GM20000 (cell line): ENCODE data around the gene LZIC.

Experiments used
- DNase-seq: peaks from one replicate; pipeline ENCODE4 v3.0.0; 2012; ENCODE audit warnings: low spot score
- TF ChIP-seq, protein P1 (sequence below): IDR thresholded peaks from 2 replicates; pipeline ENCODE4 v1.5.1; 2012; ENCODE audit warnings: mild to moderate bottlenecking, control low read depth; ENCODE audit errors: extremely low read depth, missing control alignments

The LZIC gene

DNA sequence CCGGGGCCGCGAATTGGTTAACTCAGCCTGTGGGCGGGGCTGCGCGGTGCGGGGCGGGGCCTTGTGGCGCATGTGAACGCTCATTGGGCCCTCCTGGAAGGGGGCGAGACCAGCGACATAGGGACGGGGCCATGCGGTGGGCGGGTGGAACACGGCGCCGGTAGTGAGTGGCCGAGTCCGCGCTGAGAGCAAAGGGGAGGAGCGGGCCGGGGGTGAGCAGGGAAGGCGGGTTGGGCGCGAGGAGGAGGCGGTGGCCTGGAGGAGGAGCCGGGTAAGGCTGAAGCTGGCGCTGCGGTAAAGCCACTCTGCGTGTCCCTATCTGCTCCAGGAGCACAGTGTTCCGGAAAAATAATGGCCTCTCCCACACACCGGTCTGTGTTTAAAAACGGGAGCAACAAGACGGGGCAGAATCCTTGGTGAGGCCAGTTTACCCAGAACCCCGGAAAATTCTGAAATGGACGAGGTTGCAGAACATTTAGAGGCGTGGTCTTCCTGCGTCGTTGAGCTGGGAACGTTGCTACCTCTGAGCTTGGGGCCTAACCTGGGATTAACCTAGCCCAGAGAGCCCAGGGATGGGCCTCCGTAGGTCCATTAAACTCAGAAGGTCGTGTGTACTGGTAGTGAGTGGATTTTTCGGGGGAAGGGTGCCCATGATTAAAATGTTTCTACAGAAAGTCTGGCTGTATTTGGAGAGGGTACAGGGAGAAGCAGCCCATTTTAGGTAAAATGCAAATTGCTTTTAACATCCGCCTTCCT lies 32.6 kb downstream of the LZIC start:
- TF ChIP-seq, protein P1, sequence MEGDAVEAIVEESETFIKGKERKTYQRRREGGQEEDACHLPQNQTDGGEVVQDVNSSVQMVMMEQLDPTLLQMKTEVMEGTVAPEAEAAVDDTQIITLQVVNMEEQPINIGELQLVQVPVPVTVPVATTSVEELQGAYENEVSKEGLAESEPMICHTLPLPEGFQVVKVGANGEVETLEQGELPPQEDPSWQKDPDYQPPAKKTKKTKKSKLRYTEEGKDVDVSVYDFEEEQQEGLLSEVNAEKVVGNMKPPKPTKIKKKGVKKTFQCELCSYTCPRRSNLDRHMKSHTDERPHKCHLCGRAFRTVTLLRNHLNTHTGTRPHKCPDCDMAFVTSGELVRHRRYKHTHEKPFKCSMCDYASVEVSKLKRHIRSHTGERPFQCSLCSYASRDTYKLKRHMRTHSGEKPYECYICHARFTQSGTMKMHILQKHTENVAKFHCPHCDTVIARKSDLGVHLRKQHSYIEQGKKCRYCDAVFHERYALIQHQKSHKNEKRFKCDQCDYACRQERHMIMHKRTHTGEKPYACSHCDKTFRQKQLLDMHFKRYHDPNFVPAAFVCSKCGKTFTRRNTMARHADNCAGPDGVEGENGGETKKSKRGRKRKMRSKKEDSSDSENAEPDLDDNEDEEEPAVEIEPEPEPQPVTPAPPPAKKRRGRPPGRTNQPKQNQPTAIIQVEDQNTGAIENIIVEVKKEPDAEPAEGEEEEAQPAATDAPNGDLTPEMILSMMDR: no peak
- peak; percentile 99 for DNase-seq

DNA sequence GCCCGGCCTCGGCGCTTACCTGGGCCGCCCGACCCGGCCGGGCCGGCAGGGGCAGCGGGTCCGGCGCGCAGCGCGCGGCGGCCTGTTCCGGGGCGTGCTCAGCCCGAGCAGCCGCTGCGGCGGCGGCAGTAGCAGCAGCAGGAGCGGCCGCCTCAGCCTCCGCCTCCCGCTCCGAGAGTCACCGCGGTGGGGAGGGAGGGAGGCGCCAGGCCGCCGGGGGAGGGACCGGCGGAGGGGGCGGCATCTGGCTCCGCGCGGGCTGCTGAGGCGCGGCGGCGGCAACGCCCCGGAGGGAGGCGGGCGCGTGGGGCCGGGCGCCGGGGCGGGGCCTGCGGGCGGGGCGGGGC lies 33.1 kb downstream of the LZIC start, which contains the start of gene CTNNBIP1:
TSS of gene CTNNBIP1 (minus strand) at position 194 of the 347 bp plus-strand sequence. CDS start 38,205 bp downstream, outside the sequence.
- TF ChIP-seq, protein P1: no peak
- DNase-seq: no peak

DNA sequence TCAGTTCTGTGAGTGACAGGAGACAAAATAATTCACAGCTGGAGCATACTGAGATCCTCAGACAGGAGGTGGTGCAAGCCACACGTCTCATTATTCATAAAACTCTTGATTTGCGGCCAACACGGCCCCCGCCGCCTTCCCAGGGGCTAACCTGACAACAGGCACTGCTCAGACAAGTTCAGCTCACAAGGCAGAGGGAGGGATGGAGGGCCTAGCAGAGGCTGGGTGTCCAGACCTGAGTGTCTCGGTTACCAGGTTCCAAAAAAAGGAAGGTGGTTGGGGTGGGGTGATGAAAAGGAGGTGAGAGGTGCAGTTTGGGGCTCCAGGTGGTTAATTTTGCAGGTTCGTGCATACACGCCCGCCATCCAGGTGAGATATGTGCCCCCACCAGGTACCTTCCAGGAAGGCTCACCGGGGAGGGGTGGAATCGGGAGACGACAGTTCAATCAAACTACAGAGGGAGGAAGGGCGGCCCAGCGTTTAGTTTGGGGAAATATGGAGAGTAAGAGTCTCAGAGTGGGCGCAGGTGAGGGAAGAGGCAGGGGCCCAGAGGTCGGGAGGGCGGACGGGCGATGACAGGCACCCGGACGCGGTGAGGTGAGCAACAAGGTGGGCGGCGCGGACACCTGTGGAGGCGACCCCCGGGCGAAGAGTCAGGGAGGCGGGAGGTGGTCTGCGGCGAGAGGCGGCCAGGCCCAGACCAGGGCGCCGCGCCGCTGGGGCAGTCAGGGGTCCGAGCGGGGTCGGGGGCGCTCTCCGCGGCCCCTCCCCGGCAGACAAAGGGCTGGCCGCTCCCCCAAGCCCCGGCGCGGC lies 33.8 kb downstream of the LZIC start:
- TF ChIP-seq, protein P1: no peak
- peak; percentile 35 for DNase-seq

DNA sequence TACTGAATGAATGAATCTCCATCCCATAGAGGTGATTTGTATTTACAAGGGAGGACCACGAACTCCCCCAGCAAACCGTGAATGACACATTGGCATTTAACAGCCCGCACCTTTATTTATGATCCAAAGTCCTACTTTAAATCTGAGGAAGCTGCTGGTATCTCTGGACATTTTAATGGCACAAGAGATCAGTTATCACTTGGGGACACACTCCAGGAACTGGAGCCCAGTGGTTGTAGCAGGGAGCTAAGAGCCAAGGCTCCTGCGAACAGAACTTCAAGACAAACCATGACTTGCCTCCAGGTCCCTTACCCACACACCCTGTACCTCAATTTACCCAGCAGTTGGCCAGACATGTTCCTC lies 34.3 kb downstream of the LZIC start:
- TF ChIP-seq, protein P1: no peak
- no peak for DNase-seq

DNA sequence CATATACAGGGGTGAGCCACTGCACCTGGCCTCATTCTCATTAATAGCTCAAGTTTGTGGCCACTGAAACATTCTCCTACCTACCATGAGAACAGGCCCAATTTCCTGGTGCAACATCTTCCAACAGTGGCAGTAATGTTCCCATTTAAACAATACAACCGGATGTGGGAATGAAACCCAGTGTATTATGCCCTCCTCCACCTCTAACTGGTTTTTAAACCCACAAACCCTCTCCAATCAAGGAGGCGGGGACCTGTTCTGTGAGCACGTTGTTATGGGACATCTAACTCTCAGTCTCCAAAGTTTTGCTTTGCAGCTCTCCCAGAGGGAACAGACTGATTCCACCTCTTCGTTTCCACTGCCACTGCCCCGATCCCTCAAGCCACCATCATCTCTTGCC lies 35.8 kb downstream of the LZIC start:
- TF ChIP-seq, protein P1: no peak
- no peak for DNase-seq

DNA sequence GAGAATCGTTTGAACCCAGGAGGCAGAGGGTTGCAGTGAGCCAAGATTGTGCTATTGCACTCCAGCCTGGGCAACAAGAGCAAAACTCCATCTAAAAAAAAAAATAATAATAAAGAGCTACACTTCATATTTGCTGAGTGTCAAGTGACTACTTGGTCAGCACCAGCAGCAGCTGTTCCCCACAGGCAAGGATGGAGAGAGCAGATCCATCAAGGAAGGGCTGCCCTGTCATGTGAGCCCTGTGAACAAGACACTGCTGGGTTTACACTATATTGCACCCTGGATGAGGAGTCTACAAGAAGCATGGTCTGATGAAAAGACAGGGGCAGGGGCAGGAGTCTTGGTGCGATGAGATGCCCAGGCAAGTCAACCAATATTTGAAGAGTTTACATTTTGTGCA lies 36.7 kb downstream of the LZIC start:
- DNase-seq: no peak
- TF ChIP-seq, protein P1: no peak

DNA sequence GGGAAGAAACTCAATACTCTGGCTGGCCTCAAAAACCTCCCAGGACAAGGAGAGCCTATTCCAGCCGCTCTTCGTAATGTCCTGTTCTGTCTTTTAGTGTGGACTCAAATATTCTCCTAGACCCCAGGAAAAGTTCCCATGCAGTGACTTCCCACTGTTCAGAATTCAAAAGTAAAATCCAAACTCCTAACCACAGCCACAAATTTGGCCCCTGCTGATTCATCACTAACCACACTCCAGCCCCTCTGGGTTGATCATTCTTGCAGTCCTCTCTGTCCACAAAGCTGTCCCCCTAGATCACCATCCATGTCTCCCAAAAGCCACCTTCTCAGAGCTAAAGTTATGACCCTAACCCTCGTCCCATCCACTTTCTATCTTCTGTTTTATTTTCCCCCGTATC lies 38.2 kb downstream of the LZIC start:
- TF ChIP-seq, protein P1: no peak
- no peak for DNase-seq
